WTC11 (cell line): ENCODE results near the gene RAD23B. TPM values are rescaled to one million over a fixed set of nuclear protein-coding genes. Genes with fewer than 3 reads are reported as not detected.

ENCODE experiments used
- ATAC-seq: fragments of 200-7000 bp; cut with Tn5 transposase; 2 replicates; pipeline ENCODE4 v1.10.0; 2021; ENCODE audit warnings: mild to moderate bottlenecking, moderate library complexity
- CTCF ChIA-PET: fragments of 300-600 bp; sonication (Branson Sonifier 250); formaldehyde crosslinking; loops from one replicate; lab custom pipeline; 2021; ENCODE audit warnings: antibody characterized with exemption; lab: Charles Lee
- POLR2A ChIA-PET: fragments of 350-600 bp; sonication (Branson Sonifier 250); formaldehyde crosslinking; loops from one replicate; lab custom pipeline; 2021; ENCODE audit warnings: antibody characterized with exemption; lab: Charles Lee
- DNase-seq: peaks from one replicate; pipeline ENCODE4 v3.0.0; 2021; ENCODE audit warnings: low spot score
- H3K27ac Mint-ChIP-seq: 2 replicates; pipeline ENCODE4 v1.8.0; 2021; ENCODE audit warnings: mixed read lengths
- H3K27me3 Mint-ChIP-seq: 2 replicates; pipeline ENCODE4 v1.8.0; 2021; ENCODE audit warnings: low read depth, mild to moderate bottlenecking, moderate library complexity, mixed read lengths
- H3K36me3 Mint-ChIP-seq: 2 replicates; pipeline ENCODE4 v1.8.0; 2021; ENCODE audit warnings: mixed read lengths
- H3K4me1 Mint-ChIP-seq: 2 replicates; pipeline ENCODE4 v1.8.0; 2022; ENCODE audit warnings: mixed read lengths
- H3K4me3 Mint-ChIP-seq: 2 replicates; pipeline ENCODE4 v1.8.0; 2021; ENCODE audit warnings: mild to moderate bottlenecking, moderate library complexity, mixed read lengths
- H3K9me3 Mint-ChIP-seq: 2 replicates; pipeline ENCODE4 v1.8.0; 2021; ENCODE audit warnings: mixed read lengths
- CBFB ChIP-seq: sonication (generic); formaldehyde crosslinking; IDR thresholded peaks from 2 replicates; pipeline ENCODE4 v1.8.1; 2022; ENCODE audit warnings: mild to moderate bottlenecking, low read depth, missing genetic modification reagents
- CREM ChIP-seq: sonication (generic); formaldehyde crosslinking; IDR thresholded peaks from 2 replicates; pipeline ENCODE4 v1.8.1; 2022; ENCODE audit warnings: mild to moderate bottlenecking, missing genetic modification reagents, moderate library complexity
- ESRRA ChIP-seq: sonication (generic); formaldehyde crosslinking; IDR thresholded peaks from 2 replicates; pipeline ENCODE4 v1.8.1; 2022; ENCODE audit warnings: mild to moderate bottlenecking, missing genetic modification reagents, borderline replicate concordance
- FOXJ3 ChIP-seq: sonication (generic); formaldehyde crosslinking; IDR thresholded peaks from 2 replicates; pipeline ENCODE4 v1.9.0; 2021; ENCODE audit warnings: missing genetic modification reagents, mild to moderate bottlenecking, borderline replicate concordance
- NFATC4 ChIP-seq: fragments of 250-450 bp; sonication (Bioruptor Pico); IDR thresholded peaks from 2 replicates; pipeline ENCODE4 v1.9.0; 2021; ENCODE audit warnings: mild to moderate bottlenecking
- OVOL2 ChIP-seq: fragments of 250-450 bp; sonication (Bioruptor Pico); IDR thresholded peaks from 2 replicates; pipeline ENCODE4 v1.9.0; 2021; ENCODE audit warnings: mild to moderate bottlenecking, borderline replicate concordance
- total RNA-seq: library from RNA; stranded (reverse); gene quantifications from 3 replicates; pipeline ENCODE4 v1.2.3, GENCODE V29; 2021
- TF ChIP-seq, protein P1 (sequence below): fragments of 250-450 bp; sonication (Bioruptor Pico); conservative IDR thresholded peaks from 2 replicates; pipeline ENCODE4 v1.9.0; 2021; ENCODE audit warnings: mild to moderate bottlenecking
- TF ChIP-seq, protein P2 (sequence below): sonication (generic); formaldehyde crosslinking; IDR thresholded peaks from 2 replicates; pipeline ENCODE4 v1.8.0; 2023; ENCODE audit warnings: mild to moderate bottlenecking, missing genetic modification reagents
- TF ChIP-seq, protein P3 (sequence below): fragments of 200-600 bp; IDR thresholded peaks from 2 replicates; pipeline ENCODE4 v1.8.0; 2022; ENCODE audit warnings: antibody characterized with exemption
- TF ChIP-seq, protein P4 (sequence below): sonication (generic); formaldehyde crosslinking; IDR thresholded peaks from 2 replicates; pipeline ENCODE4 v1.8.1; 2023; ENCODE audit warnings: mild to moderate bottlenecking, missing genetic modification reagents, borderline replicate concordance
- TF ChIP-seq, protein P5 (sequence below): sonication (generic); formaldehyde crosslinking; IDR thresholded peaks from 2 replicates; pipeline ENCODE4 v1.8.0; 2022; ENCODE audit warnings: missing genetic modification reagents
- TF ChIP-seq, protein P6 (sequence below): sonication (generic); formaldehyde crosslinking; IDR thresholded peaks from 2 replicates; pipeline ENCODE4 v1.8.1; 2023; ENCODE audit warnings: mild to moderate bottlenecking, missing genetic modification reagents
- TF ChIP-seq, protein P7 (sequence below): sonication (generic); formaldehyde crosslinking; IDR thresholded peaks from 2 replicates; pipeline ENCODE4 v1.8.0; 2022; ENCODE audit warnings: mild to moderate bottlenecking, missing genetic modification reagents

The RAD23B gene
- total RNA-seq, 1 experiment from 2014 or later, result 150 TPM

DNA sequence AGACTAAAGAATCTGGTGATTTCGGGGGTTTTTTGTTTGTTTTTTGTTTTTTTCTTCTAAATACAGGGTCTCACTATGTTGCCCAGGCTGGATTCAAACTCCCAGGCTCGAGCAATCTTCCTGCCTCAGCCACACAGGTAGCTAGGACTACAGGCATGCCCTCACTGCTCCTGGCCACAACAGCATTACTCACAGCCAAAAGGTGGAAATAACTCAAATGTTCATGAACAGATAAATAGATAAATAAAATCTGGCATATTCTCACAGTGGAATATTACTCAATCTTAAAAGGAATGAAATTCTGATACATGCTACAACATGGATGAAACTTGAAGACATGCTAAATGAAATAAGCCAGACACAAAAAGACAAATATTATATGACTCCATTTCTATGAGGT, 19.8 kb upstream of the RAD23B start:
- no peak overlapping the region for H3K27ac Mint-ChIP-seq
- TF ChIP-seq NFATC4 (CRISPR knock-in tag) (no peak), OVOL2 (CRISPR knock-in tag) (no peak)
- TF ChIP-seq, protein P1, sequence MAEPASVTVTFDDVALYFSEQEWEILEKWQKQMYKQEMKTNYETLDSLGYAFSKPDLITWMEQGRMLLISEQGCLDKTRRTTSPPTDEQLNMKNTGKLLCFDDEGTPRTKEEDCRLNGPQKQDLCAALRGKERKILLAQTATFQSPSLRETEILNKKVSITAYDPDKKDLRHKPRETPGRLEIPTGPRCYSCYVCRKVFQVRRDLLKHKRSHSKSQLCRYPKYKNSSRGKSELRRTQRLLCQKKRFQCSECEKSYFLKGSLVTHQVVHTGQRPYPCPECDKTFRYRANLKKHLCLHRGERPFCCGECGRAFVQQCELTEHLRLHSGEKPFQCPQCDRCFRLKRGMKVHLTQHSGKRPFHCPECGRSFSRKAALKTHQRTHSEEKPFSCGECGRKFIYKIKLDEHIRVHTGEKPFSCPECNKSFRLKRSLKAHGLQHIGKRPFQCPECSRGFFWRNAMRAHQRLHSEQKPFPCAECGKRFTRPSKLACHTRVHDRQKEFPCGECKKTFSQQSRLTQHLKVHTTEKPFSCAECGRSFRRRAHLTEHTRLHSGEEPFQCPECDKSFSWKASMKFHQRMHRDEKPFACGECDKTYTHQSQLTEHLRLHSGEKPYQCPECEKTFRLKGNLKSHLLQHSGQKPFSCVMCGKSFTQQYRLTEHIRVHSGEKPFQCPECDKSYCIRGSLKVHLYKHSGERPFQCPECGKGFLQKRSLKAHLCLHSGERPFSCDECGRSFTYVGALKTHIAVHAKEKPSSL (CRISPR knock-in tag), result no peak
- TF ChIP-seq, protein P2, sequence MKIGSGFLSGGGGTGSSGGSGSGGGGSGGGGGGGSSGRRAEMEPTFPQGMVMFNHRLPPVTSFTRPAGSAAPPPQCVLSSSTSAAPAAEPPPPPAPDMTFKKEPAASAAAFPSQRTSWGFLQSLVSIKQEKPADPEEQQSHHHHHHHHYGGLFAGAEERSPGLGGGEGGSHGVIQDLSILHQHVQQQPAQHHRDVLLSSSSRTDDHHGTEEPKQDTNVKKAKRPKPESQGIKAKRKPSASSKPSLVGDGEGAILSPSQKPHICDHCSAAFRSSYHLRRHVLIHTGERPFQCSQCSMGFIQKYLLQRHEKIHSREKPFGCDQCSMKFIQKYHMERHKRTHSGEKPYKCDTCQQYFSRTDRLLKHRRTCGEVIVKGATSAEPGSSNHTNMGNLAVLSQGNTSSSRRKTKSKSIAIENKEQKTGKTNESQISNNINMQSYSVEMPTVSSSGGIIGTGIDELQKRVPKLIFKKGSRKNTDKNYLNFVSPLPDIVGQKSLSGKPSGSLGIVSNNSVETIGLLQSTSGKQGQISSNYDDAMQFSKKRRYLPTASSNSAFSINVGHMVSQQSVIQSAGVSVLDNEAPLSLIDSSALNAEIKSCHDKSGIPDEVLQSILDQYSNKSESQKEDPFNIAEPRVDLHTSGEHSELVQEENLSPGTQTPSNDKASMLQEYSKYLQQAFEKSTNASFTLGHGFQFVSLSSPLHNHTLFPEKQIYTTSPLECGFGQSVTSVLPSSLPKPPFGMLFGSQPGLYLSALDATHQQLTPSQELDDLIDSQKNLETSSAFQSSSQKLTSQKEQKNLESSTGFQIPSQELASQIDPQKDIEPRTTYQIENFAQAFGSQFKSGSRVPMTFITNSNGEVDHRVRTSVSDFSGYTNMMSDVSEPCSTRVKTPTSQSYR (CRISPR knock-in tag), result no peak
- TF ChIP-seq, protein P3, sequence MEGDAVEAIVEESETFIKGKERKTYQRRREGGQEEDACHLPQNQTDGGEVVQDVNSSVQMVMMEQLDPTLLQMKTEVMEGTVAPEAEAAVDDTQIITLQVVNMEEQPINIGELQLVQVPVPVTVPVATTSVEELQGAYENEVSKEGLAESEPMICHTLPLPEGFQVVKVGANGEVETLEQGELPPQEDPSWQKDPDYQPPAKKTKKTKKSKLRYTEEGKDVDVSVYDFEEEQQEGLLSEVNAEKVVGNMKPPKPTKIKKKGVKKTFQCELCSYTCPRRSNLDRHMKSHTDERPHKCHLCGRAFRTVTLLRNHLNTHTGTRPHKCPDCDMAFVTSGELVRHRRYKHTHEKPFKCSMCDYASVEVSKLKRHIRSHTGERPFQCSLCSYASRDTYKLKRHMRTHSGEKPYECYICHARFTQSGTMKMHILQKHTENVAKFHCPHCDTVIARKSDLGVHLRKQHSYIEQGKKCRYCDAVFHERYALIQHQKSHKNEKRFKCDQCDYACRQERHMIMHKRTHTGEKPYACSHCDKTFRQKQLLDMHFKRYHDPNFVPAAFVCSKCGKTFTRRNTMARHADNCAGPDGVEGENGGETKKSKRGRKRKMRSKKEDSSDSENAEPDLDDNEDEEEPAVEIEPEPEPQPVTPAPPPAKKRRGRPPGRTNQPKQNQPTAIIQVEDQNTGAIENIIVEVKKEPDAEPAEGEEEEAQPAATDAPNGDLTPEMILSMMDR, result no peak
- TF ChIP-seq, protein P4, sequence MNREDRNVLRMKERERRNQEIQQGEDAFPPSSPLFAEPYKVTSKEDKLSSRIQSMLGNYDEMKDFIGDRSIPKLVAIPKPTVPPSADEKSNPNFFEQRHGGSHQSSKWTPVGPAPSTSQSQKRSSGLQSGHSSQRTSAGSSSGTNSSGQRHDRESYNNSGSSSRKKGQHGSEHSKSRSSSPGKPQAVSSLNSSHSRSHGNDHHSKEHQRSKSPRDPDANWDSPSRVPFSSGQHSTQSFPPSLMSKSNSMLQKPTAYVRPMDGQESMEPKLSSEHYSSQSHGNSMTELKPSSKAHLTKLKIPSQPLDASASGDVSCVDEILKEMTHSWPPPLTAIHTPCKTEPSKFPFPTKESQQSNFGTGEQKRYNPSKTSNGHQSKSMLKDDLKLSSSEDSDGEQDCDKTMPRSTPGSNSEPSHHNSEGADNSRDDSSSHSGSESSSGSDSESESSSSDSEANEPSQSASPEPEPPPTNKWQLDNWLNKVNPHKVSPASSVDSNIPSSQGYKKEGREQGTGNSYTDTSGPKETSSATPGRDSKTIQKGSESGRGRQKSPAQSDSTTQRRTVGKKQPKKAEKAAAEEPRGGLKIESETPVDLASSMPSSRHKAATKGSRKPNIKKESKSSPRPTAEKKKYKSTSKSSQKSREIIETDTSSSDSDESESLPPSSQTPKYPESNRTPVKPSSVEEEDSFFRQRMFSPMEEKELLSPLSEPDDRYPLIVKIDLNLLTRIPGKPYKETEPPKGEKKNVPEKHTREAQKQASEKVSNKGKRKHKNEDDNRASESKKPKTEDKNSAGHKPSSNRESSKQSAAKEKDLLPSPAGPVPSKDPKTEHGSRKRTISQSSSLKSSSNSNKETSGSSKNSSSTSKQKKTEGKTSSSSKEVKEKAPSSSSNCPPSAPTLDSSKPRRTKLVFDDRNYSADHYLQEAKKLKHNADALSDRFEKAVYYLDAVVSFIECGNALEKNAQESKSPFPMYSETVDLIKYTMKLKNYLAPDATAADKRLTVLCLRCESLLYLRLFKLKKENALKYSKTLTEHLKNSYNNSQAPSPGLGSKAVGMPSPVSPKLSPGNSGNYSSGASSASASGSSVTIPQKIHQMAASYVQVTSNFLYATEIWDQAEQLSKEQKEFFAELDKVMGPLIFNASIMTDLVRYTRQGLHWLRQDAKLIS, result no peak
- POLR2A ChIA-PET, result no interaction called here
- peaks cover 7% of the 10 kb centered on the region; the same call in 1 of the 2 replicates for H3K36me3 Mint-ChIP-seq
- peaks cover 18% of the 10 kb centered on the region for H3K9me3 Mint-ChIP-seq
- DNase-seq (no peak), ATAC-seq (no peak)
- no peak overlapping the region for H3K4me3 Mint-ChIP-seq
- H3K27me3 Mint-ChIP-seq, result no peaks in the 10 kb centered on the region
- 0 out of 2 replicates have a peak, but pooled peaks cover 3% of the 10 kb centered on the region for H3K4me1 Mint-ChIP-seq
- CTCF ChIA-PET, result interaction anchor here (0.6 kb wide), 1 partner anchor 1785 kb away, joined by 3 read pairs; no protein-coding TSS in a partner anchor

DNA sequence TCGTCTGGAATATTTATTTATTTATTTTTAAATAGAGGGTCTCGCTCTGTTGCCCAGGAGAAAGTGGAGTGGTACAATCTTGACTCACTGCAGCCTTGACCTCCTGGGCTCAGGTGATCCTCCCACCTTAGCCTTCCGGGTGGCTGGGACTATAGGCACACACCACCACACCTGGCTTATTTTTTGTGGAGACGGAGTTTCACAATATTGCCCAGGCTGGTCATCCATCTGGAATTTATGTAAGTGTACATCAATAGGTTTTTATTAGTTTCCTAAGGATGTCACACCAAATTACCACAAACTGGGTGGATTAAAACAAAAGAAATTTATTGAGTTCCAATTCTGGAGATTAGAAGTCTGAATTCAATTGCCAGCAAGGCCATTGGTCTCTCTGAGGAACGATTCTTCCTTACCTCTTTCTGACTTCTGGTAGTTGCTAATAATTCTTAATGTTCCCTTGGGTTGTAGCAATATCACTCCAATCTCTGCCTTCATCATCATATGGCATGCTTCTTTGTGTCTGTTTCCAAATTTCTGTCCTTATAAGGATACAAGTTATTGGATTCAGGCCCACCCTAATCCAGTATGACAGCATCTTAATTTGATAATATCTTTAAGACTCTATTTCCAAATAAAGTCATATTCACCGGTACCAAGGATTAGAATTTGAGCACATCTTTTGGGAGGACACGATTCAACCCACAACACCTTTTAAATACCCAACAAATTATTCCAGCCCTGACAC, 16.3 kb upstream of the RAD23B start:
- DNase-seq (no peak), ATAC-seq (no peak)
- ChIA-PET CTCF (interaction anchor here (0.7 kb wide), 1 partner anchor 13 kb away, joined by 3 read pairs; no protein-coding TSS in a partner anchor), POLR2A (no interaction called here)
- peaks cover 7% of the 10 kb centered on the region; the same call in 1 of the 2 replicates for H3K36me3 Mint-ChIP-seq
- H3K4me3 Mint-ChIP-seq, result no peak overlapping the region
- no peak overlapping the region for H3K27ac Mint-ChIP-seq
- H3K4me1 Mint-ChIP-seq, result no peaks in the 10 kb centered on the region
- no peaks in the 10 kb centered on the region for H3K27me3 Mint-ChIP-seq
- H3K9me3 Mint-ChIP-seq, result peaks cover 18% of the 10 kb centered on the region
- TF ChIP-seq, protein P5, sequence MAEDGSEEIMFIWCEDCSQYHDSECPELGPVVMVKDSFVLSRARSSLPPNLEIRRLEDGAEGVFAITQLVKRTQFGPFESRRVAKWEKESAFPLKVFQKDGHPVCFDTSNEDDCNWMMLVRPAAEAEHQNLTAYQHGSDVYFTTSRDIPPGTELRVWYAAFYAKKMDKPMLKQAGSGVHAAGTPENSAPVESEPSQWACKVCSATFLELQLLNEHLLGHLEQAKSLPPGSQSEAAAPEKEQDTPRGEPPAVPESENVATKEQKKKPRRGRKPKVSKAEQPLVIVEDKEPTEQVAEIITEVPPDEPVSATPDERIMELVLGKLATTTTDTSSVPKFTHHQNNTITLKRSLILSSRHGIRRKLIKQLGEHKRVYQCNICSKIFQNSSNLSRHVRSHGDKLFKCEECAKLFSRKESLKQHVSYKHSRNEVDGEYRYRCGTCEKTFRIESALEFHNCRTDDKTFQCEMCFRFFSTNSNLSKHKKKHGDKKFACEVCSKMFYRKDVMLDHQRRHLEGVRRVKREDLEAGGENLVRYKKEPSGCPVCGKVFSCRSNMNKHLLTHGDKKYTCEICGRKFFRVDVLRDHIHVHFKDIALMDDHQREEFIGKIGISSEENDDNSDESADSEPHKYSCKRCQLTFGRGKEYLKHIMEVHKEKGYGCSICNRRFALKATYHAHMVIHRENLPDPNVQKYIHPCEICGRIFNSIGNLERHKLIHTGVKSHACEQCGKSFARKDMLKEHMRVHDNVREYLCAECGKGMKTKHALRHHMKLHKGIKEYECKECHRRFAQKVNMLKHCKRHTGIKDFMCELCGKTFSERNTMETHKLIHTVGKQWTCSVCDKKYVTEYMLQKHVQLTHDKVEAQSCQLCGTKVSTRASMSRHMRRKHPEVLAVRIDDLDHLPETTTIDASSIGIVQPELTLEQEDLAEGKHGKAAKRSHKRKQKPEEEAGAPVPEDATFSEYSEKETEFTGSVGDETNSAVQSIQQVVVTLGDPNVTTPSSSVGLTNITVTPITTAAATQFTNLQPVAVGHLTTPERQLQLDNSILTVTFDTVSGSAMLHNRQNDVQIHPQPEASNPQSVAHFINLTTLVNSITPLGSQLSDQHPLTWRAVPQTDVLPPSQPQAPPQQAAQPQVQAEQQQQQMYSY, result no peak
- TF ChIP-seq, protein P6, sequence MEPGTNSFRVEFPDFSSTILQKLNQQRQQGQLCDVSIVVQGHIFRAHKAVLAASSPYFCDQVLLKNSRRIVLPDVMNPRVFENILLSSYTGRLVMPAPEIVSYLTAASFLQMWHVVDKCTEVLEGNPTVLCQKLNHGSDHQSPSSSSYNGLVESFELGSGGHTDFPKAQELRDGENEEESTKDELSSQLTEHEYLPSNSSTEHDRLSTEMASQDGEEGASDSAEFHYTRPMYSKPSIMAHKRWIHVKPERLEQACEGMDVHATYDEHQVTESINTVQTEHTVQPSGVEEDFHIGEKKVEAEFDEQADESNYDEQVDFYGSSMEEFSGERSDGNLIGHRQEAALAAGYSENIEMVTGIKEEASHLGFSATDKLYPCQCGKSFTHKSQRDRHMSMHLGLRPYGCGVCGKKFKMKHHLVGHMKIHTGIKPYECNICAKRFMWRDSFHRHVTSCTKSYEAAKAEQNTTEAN, result no peak
- TF ChIP-seq ESRRA (CRISPR knock-in tag) (no peak), CREM (CRISPR knock-in tag) (no peak), CBFB (CRISPR knock-in tag) (no peak), FOXJ3 (no peak)
- TF ChIP-seq, protein P7, sequence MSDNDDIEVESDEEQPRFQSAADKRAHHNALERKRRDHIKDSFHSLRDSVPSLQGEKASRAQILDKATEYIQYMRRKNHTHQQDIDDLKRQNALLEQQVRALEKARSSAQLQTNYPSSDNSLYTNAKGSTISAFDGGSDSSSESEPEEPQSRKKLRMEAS, result no peak
- TF ChIP-seq, protein P2 (CRISPR knock-in tag), result no peak
